ENCODE data around the gene ANP32E.
A peak's percentile ranks its signal among the peaks of the same experiment; 100 is the strongest.
"Not testable (repeated sequence)": the region's sequence is repeated elsewhere in the genome, so short reads cannot be mapped to it uniquely, and the experiment has no call there.

The ANP32E gene

GRCh38 chr1:150257624-150258585, 22.0 kb upstream of the ANP32E start, which contains the start of gene CA14:
Gene CA14 (plus strand): TSS chr1:150257774. CDS start chr1:150258129, 355 bp downstream.
- no peak for DNase-seq (ENCODE audit: low read depth in 2 of 2)

- DNase-seq (ENCODE audit: low read depth in 2 of 2): no peak
These were observed 20.8 kb upstream of the ANP32E start for GRCh38 chr1:150256554-150257341.

- no peak for DNase-seq (ENCODE audit: low read depth in 2 of 2)
These were observed 20.3 kb upstream of the ANP32E start for GRCh38 chr1:150256198-150256553.

- DNase-seq (ENCODE audit: low read depth in 2 of 2): no peak
These were observed 14.0 kb upstream of the ANP32E start for GRCh38 chr1:150249936-150250335.

- DNase-seq (ENCODE audit: low read depth in 2 of 2): no peak
These were observed 7.1 kb upstream of the ANP32E start for GRCh38 chr1:150243003-150243402.

DNA sequence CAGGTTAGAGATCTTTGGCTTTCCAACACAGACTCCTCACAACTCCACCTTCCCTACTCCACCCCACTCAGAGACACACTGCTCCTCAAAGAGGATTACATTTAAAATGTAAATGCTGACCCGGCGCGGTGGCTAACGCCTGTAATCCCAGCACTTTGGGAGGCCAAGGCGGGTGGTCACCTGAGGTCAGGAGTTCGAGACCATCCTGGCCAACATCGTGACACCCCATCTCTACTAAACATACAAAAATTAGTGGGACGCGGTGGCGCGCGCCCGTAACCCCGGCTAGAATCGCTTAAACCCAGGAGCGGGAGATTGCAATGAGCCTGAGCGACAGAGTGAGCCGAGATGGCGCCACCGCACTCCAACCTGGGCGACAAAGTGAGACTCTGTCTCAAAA, 1.8 kb upstream of the ANP32E start:
- DNase-seq (ENCODE audit: low read depth in 2 of 2): no peak

DNA sequence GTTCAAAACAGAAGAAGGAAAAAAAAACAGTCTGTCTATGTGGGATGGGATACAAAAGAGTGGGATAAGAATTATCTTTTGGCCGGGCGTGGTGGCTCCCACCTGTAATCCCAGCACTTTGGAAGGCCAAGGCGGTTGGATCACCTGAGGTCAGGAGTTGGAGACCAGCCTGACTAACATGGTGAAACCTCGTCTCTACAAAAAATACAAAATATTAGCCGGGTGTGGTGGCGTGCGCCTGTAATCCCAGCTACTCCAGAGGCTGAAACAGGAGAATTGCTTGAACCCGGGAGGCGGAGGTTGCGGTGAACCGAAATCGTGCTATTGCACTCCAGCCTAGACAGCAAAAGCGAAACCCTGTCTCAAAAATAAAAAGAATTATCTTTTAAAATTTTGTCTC, 1.3 kb upstream of the ANP32E start:
- not testable (repeated sequence) for DNase-seq (ENCODE audit: low read depth in 2 of 2)

GRCh38 chr1:150236614-150237100, 745 bp upstream of the ANP32E start:
- DNase-seq (ENCODE audit: low read depth in 2 of 2): no peak

DNA sequence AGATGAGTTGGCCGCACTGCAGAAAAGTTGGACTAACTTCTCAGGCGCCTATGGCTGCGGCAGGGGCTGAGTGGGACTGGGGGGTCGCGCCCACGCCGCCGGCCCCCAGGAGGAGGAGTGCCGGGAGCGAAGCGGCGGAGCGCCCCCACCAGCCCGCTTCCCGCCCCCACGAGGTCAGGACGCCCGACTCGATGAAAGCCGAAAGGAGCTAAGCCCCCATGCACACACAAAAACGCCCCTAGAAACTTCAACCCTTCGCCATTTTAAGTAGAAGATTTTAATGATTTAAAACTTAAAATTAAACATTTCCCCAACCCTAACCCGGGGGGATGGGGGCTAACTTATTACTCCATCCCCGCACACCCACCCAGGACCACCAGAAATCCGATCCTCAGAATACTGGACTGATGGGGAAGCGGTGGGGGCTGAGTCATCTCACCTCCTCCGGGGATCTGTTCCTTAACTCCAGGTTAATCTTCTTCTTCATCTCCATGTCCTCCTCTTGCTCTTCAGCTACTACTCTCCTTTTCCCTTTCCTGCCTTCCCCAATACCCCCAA, 539 bp downstream of the ANP32E start:
- DNase-seq (ENCODE audit: low read depth in 2 of 2): peak in 1 of 2 donors; percentile 36

DNA sequence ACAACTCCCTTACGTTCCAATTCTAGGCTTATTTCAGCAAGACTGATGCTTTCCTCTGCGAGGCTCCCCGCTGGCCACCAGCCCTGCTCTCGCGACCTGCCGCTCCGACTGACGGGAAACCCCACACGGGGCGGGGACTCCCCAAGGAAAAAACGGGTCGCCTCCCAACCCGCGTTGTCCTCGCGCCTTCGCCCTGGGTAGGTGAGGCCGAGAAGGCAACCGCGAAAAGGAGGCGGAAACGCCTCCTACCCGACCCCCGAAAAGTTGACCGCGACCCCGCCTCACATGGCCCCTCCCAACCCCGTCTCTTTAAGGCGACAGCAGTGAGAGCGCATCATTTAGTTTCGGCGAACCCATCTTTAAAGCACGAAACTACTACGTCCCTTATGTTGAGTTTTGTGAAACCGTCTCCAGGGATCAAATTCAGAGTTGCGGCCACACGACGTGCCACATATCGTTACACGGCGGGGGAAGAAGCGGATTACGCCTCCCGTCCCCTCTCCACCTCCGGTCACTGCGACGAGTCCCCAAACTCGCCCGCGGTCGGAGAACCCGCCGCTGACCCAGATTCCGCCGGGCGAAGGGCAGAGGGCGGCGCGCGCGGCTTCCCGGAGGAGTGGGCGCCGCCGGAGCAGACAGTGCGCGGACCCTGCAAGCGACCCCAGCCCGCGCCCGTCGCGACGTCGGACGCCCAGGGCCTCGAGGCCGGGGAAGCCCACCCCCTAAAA, 1.2 kb downstream of the ANP32E start:
- peak; percentile 80 to 89 for DNase-seq (ENCODE audit: low read depth in 2 of 2)

- DNase-seq (ENCODE audit: low read depth in 2 of 2): no peak
These were observed 1.7 kb downstream of the ANP32E start for GRCh38 chr1:150234309-150234565.

DNA sequence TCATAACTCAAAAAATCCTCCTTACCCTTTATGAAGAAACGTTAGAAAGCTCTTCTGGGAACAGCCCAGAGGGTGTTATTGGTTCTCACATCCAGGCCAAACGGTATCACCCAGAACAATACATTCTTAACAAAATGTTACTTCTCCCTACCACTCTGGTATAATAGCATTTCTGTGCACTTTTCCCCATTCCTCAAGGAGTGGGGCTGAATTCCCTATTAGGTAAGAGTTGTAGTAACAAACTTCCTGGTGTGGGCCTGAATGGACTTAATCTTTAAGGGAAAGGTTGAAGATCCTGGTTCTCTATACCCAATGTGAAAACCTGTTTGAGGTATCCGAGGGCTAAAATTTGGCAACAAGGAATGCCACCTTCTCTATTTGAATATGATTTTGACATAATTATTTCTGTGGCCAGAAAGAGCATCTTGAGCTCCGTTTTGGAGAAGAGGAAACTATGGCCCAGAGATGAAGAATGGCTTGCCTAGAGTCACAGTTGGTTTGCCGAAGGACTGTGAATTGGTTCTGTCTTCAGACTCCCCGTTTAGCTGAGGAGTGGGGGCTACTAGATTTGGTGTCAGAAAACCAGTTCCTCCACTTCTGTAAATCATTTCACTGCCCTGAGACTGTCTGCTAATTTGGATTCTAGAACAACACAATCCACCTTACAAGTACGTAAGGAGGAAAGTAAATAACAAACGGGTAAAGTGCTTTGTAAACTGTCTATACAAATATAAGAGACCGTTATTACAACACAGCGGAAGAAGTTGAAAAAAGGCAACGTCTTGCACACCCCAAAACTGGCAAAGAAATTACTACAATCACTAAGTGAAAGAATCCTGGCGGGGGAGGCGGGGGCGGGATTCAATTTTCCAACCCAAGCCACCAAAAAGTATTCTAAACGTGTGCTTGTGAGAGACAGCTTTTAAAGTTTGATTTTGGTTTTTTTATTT, 2.3 kb downstream of the ANP32E start:
- DNase-seq (ENCODE audit: low read depth in 2 of 2): peak; percentile 58 to 65

DNA sequence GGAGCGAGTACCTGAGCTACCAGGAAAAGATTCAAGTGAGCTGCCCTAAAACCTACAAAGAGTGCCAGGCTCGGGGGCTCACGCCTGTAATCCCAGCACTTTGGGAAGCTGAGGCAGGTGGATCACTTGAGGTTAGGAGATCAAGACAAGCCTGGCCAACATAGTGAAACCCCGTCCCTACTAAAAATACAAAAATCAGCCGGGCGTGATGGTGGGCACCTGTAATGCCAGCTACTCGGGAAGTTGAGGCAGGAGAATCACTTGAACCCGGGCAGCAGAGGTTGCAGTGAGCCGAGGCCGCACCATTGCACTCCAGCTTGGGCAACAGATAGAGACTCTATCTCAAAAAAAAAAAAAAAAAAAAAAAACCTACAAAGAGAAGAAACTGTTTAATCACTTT, 3.0 kb downstream of the ANP32E start:
- DNase-seq (ENCODE audit: low read depth in 2 of 2): not testable (repeated sequence)

- DNase-seq (ENCODE audit: low read depth in 2 of 2): not testable (repeated sequence)
These were observed 7.7 kb downstream of the ANP32E start for GRCh38 chr1:150228246-150228645.

- no peak for DNase-seq (ENCODE audit: low read depth in 2 of 2)
These were observed 8.7 kb downstream of the ANP32E start for GRCh38 chr1:150227228-150227627.

DNA sequence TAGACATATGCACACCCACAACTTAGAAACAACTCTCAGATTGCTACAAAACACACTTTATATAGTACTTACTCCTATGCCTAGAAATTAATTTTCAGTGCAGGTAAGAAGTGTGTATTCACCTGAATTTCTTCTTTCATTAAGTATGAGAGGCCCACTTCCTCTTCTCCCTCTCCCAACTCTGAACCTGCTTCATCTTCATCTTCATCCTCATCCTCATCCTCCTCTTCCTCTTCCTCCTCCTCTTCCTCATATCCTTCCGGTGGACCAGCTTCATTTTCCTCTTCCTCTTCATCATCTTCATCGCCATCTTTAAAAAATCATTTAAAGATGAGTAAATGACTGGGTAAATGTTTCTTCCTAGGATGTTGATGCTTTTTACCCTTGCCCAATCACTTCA, 9.4 kb downstream of the ANP32E start:
- DNase-seq (ENCODE audit: low read depth in 2 of 2): no peak

DNA sequence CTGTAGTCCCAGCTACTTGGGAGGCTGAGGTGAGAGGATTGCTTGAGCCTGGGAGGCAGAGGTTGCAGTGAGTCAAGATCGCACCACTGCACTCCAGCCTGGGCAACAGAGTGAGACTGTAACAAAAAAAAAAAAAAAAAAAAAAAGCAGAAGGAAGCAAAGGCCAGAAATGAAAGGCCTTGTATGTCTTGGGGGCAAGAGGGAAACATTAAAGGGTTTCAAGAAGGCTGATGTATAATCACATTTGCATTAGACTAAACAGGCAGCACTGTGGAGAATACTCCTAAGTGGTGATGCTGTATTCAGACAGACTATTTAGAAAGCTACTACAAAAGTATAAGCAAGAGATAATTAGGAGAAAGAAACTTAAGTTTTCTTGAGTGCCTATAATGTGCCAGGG, 10.4 kb downstream of the ANP32E start:
- no peak for DNase-seq (ENCODE audit: low read depth in 2 of 2)

DNA sequence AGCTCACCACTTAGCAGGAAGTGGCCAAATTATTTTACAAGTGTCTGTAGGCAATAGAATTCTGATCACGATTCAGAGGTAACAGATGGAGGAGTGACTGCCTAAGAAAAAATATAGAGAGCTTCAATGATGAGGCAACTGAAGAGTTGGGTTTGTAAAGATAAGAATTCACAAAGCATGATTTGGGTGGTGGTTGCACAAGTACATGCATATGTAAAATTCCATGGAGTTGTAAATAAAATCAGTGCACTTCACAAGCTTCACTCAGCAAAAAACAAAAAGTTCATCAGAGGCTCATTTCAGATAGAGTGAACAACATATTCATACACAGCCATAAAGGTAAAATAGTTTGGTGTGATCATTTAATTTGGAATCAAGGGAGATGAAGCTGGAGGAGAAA, 10.9 kb downstream of the ANP32E start:
- DNase-seq (ENCODE audit: low read depth in 2 of 2): no peak

- no peak for DNase-seq (ENCODE audit: low read depth in 2 of 2)
These were observed 14.4 kb downstream of the ANP32E start for GRCh38 chr1:150221552-150221951.

- DNase-seq (ENCODE audit: low read depth in 2 of 2): not testable (repeated sequence)
These were observed 20.1 kb downstream of the ANP32E start for GRCh38 chr1:150215855-150216254.

All from stimulated activated CD8-positive, alpha-beta memory T cell treated with anti-CD3 and anti-CD28 coated beads, Interleukin-7, amount 100 ng/mL, for 4 hours (primary cell).